ENCODE measurements around the gene ZNF853.

The ZNF853 gene

DNA sequence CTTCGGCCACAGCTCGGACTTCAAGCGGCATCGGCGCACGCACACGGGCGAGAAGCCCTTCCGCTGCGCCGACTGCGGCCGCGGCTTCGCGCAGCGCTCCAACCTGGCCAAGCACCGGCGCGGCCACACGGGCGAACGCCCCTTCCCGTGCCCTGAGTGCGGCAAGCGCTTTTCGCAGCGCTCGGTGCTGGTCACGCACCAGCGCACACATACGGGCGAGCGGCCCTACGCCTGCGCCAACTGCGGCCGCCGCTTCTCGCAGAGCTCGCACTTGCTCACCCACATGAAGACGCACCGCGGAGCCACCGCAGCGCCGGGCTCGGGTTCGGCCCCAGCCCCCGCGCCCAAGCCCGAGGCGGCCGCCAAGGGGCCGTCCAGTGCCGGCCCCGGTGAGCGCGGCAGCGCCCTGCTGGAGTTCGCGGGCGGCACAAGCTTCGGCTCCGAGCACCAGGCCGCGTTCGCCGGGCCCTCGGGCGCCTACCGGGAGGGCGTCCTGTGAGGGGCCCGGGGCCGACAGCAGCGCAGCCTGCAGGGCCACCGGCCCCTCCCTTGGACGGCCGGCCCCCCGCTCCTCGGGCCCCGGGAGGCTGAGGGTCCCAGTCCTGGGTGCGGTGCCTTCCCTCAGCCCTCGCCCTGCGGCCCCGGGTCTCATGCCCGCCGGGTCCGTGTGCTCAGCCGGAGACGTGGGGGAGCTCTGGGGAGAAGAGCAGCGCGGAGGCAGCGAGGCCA lies 38.9 kb downstream of the ZNF853 start:
- Histone ChIP-seq H3K36me3 (ENCODE audit: insufficient read depth, low read length) (peaks cover 49% of the 10 kb centered on the region), H4K20me1 (ENCODE audit: insufficient read depth, low read length) (peaks cover 29% of the 10 kb centered on the region), H2AFZ (ENCODE audit: low read depth, low read length) (no peak overlapping the region), H3K4me3 (ENCODE audit: low read depth in 1 of 2, low read length in 2 of 2) (no peak overlapping the region), H3K4me2 (ENCODE audit: insufficient read depth, low read length) (no peak overlapping the region), H3K9me3 (ENCODE audit: insufficient read depth, low read length, severe bottlenecking) (peaks cover 7% of the 10 kb centered on the region), H3K27me3 (ENCODE audit: insufficient read depth, low read length, poor library complexity) (no peaks in the 10 kb centered on the region), H3K4me1 (ENCODE audit: insufficient read depth, low read length) (no peaks in the 10 kb centered on the region), H3K79me2 (ENCODE audit: insufficient read depth, low read length) (peaks cover 4% of the 10 kb centered on the region; the same call in 1 of the 2 replicates), H3K27ac (ENCODE audit: low read length) (no peak overlapping the region), H3K9ac (ENCODE audit: low read depth, low read length) (no peak overlapping the region)
- DNase-seq (no peak), ATAC-seq (ENCODE audit: insufficient read depth, low read depth) (no peak)
- TF ChIP-seq, protein P1, sequence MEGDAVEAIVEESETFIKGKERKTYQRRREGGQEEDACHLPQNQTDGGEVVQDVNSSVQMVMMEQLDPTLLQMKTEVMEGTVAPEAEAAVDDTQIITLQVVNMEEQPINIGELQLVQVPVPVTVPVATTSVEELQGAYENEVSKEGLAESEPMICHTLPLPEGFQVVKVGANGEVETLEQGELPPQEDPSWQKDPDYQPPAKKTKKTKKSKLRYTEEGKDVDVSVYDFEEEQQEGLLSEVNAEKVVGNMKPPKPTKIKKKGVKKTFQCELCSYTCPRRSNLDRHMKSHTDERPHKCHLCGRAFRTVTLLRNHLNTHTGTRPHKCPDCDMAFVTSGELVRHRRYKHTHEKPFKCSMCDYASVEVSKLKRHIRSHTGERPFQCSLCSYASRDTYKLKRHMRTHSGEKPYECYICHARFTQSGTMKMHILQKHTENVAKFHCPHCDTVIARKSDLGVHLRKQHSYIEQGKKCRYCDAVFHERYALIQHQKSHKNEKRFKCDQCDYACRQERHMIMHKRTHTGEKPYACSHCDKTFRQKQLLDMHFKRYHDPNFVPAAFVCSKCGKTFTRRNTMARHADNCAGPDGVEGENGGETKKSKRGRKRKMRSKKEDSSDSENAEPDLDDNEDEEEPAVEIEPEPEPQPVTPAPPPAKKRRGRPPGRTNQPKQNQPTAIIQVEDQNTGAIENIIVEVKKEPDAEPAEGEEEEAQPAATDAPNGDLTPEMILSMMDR (IDR thresholded peaks at IDR 0.05; ENCODE audit: borderline replicate concordance, extremely low read depth, low read length, poor library complexity, severe bottlenecking): no peak
- no peak for TF ChIP-seq EZH2 (IDR thresholded peaks at IDR 0.05; ENCODE audit: borderline replicate concordance, low read depth, low read length, severe bottlenecking)

DNA sequence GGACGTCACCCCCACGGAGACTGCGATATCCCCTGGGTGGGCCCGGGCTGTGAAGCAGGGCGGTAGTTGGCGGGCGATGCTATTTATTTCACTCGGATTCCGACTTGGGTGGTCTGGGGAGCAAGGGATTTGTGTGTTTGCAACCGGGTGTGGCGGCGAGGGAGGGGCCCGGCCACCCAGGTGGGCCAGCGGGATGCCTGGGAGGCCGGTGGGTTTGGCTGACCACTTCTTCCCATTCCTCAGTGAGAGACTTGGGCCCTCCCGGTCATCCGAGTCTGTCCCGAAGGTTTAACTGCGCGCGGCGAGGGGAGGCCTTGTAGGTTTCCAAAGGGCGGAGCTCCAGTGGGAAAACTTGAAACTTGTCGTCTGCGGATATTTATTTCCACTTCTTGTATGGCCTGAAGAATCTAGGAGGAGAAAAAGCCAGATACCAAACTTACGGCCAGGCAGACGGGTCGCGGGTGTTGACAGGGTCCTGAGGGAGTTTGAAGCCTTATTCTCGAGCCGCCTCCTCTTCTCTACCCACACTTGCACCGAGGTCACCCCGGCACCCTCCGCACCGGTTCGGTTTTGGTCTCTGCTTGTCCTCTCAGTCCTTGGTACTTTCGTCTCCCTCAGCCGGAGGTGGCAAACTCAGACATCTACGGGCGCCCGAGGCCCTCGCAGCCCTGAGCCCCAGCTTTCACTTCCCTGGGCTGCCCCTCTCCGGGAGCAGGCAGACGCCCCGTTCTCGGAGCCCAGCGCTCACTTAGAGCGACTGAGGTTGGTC lies 39.6 kb downstream of the ZNF853 start:
- Histone ChIP-seq H3K9ac (ENCODE audit: low read depth, low read length) (no peak overlapping the region), H3K27me3 (ENCODE audit: insufficient read depth, low read length, poor library complexity) (no peaks in the 10 kb centered on the region), H3K79me2 (ENCODE audit: insufficient read depth, low read length) (no peaks in the 10 kb centered on the region), H2AFZ (ENCODE audit: low read depth, low read length) (no peak overlapping the region), H3K36me3 (ENCODE audit: insufficient read depth, low read length) (peaks cover 41% of the 10 kb centered on the region), H4K20me1 (ENCODE audit: insufficient read depth, low read length) (peaks cover 22% of the 10 kb centered on the region), H3K27ac (ENCODE audit: low read length) (no peak overlapping the region), H3K4me1 (ENCODE audit: insufficient read depth, low read length) (no peaks in the 10 kb centered on the region), H3K4me3 (ENCODE audit: low read depth in 1 of 2, low read length in 2 of 2) (no peak overlapping the region), H3K4me2 (ENCODE audit: insufficient read depth, low read length) (no peak overlapping the region), H3K9me3 (ENCODE audit: insufficient read depth, low read length, severe bottlenecking) (peaks cover 7% of the 10 kb centered on the region)
- ATAC-seq (ENCODE audit: insufficient read depth, low read depth) (no peak), DNase-seq (no peak)
- TF ChIP-seq EZH2 (IDR thresholded peaks at IDR 0.05; ENCODE audit: borderline replicate concordance, low read depth, low read length, severe bottlenecking): no peak
- TF ChIP-seq, protein P1 (IDR thresholded peaks at IDR 0.05; ENCODE audit: borderline replicate concordance, extremely low read depth, low read length, poor library complexity, severe bottlenecking): no peak

DNA sequence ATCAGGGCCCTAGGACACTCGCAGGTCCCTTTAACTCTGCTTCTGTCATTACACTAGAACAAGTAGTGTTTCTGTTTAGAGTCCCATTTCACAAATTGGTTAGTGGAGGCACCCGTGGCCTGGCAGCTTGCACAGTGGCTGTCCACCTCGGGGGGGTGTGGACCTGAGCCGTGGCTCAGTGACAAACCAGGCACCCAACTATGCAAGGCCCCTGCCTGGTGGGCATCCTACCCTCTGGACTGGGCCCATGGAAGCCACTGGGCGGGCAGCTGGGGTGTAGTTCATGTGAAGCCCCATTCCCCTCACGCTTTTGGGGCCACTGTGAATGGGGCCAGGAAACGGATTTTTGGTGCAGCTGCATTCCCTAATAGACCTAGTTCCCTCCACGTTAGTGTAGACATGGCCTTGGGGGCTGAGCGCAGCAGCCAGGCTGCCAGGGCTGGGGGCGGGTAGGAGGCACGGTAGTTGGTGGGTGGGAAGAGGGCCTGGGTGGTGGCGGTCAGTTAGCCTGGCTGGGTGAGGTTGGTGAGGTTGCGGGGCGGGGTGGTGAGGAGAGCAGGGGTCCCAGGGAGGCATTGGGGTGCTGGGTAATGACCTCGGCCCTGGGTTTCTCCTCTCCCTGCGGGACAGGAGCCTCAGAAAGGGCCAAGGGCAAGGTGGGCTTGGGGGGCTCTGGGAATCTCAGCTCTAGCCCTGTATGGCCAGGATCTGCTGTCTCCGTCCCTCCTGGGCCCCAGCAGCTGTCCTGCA lies 40.4 kb downstream of the ZNF853 start:
- no peak for DNase-seq

More for the DNA sequence above, 40.4 kb downstream of the ZNF853 start:
- no peak overlapping the region for H2AFZ ChIP-seq (ENCODE audit: low read depth, low read length)
- no peak overlapping the region for H3K9ac ChIP-seq (ENCODE audit: low read depth, low read length)
- TF ChIP-seq EZH2 (IDR thresholded peaks at IDR 0.05; ENCODE audit: borderline replicate concordance, low read depth, low read length, severe bottlenecking): no peak
- TF ChIP-seq, protein P1 (IDR thresholded peaks at IDR 0.05; ENCODE audit: borderline replicate concordance, extremely low read depth, low read length, poor library complexity, severe bottlenecking): no peak
- no peak for ATAC-seq (ENCODE audit: insufficient read depth, low read depth)
- no peak overlapping the region for H3K27ac ChIP-seq (ENCODE audit: low read length)
- peaks cover 33% of the 10 kb centered on the region for H3K36me3 ChIP-seq (ENCODE audit: insufficient read depth, low read length)
- H3K4me1 ChIP-seq (ENCODE audit: insufficient read depth, low read length): no peaks in the 10 kb centered on the region
- peaks cover 3% of the 10 kb centered on the region for H3K9me3 ChIP-seq (ENCODE audit: insufficient read depth, low read length, severe bottlenecking)
- H3K4me2 ChIP-seq (ENCODE audit: insufficient read depth, low read length): no peak overlapping the region
- H4K20me1 ChIP-seq (ENCODE audit: insufficient read depth, low read length): peaks cover 15% of the 10 kb centered on the region; the same call in 1 of the 2 replicates
- no peaks in the 10 kb centered on the region for H3K27me3 ChIP-seq (ENCODE audit: insufficient read depth, low read length, poor library complexity)
- H3K79me2 ChIP-seq (ENCODE audit: insufficient read depth, low read length): no peaks in the 10 kb centered on the region
- no peak overlapping the region for H3K4me3 ChIP-seq (ENCODE audit: low read depth in 1 of 2, low read length in 2 of 2)

Measured in DND-41 (cell line).